ENCODE results near the gene MICU1. TPM values are rescaled to one million over a fixed set of nuclear protein-coding genes. Genes with fewer than 3 reads are reported as not detected.
A peak's percentile ranks its signal among the peaks of the same experiment; 100 is the strongest.

MICU1 gene
- total and polyA plus RNA-seq, 10 of the 15 experiments (the other 5 are each of a cell fraction or from before 2014, with no cell fraction given), result 18.2 to 36.4 (median 22.2) TPM

GRCh38 chr10:72355214-72355555 lies 270.7 kb downstream of the MICU1 start:
- 50% methylated on average over 7 of the region's 7 CpGs for WGBS (ENCODE audit: insufficient coverage, insufficient replicate concordance, low lambda C conversion rate, missing lambda C conversion rate)
- no peaks in the 10 kb centered on the region for H3K27me3 ChIP-seq (replicated peaks in 1 of 2; ENCODE audit: control insufficient read depth in 2 of 2, insufficient read depth in 2 of 2, low read length in 1 of 2)
- ChIA-PET POLR2A (interaction anchor here (0.5 to 1.2 kb wide), 2 partner anchors 8 to 71 kb away, joined by 3 to 4 read pairs; no protein-coding TSS in a partner anchor), RAD21 (ENCODE audit: unreplicated experiment) (no interaction called here), CTCF (interaction anchor here (1.2 to 1.7 kb wide), 4 partner anchors 9 to 478 kb away, joined by 4 to 5 read pairs (median 5); no protein-coding TSS in a partner anchor), SMC1A (ENCODE audit: uncharacterized antibody, unreplicated experiment) (interaction anchor here (0.8 to 1.2 kb wide), 5 partner anchors 8 to 706 kb away, joined by 3 to 4 read pairs (median 3); no protein-coding TSS in a partner anchor)
- peaks cover 26% of the 10 kb centered on the region for H3K79me2 ChIP-seq (ENCODE audit: control insufficient read depth, insufficient read depth, low read length)
- intact Hi-C loops (cut with micrococcal nuclease; ENCODE audit: unreplicated experiment) (no loop called here), in situ Hi-C loops (cut with MboI) (loop anchor here (5.0 kb wide), 1 partner anchor 707 kb away; no protein-coding TSS in a partner anchor)
- BruUV-seq (replicated peaks), result no TSS peak
- no peaks in the 10 kb centered on the region for H3K9me3 ChIP-seq (replicated peaks; ENCODE audit: control insufficient read depth, insufficient read depth, low read length)
- peak overlapping the region; percentile 60 for H3K4me3 ChIP-seq
- H2AFZ ChIP-seq (ENCODE audit: control insufficient read depth, low read depth, low read length), result peak overlapping the region; percentile 96
- H3K36me3 ChIP-seq (ENCODE audit: control insufficient read depth in 2 of 2, insufficient read depth in 2 of 2, low read length in 1 of 2), result peaks cover 6% of the 10 kb centered on the region in 2 experiments; a peak in 2 of 4 replicates
- peak; percentile 39 for ATAC-seq
- H3K9ac ChIP-seq (ENCODE audit: control insufficient read depth, insufficient read depth, low read length), result peak overlapping the region; percentile 81; the same call in 1 of the 2 replicates
- peak overlapping the region; percentile 87; the same call in 1 of the 2 replicates for H3K27ac ChIP-seq (ENCODE audit: control insufficient read depth, insufficient read depth)
- peaks cover 7% of the 10 kb centered on the region for H3K4me1 ChIP-seq (ENCODE audit: control insufficient read depth, insufficient read depth, low read length)
- H3K4me2 ChIP-seq (ENCODE audit: control insufficient read depth, insufficient read depth), result peak overlapping the region; percentile 64
- no peaks in the 10 kb centered on the region for H4K20me1 ChIP-seq (ENCODE audit: control insufficient read depth, insufficient read depth)
- DNase-seq (ENCODE audit: low read depth, low spot score), result no peak
- no peak for FAIRE-seq
- TF ChIP-seq FOXM1 (IDR thresholded peaks at IDR 0.05; ENCODE audit: low read depth, low read length) (peak; percentile 2; the same call in 1 of the 2 replicates), EGR1 (IDR thresholded peaks at IDR 0.05; ENCODE audit: borderline replicate concordance in 1 of 2, low read depth in 2 of 2, low read length in 2 of 2) (no peak)

- Histone ChIP-seq H3K36me3 (ENCODE audit: control insufficient read depth in 2 of 2, insufficient read depth in 2 of 2, low read length in 1 of 2) (peaks cover 6% of the 10 kb centered on the region in 2 experiments; a peak in 2 of 4 replicates), H3K4me2 (ENCODE audit: control insufficient read depth, insufficient read depth) (peak within 1 kb of the TSS; percentile 72), H2AFZ (ENCODE audit: control insufficient read depth, low read depth, low read length) (peak within 1 kb of the TSS; percentile 96), H4K20me1 (ENCODE audit: control insufficient read depth, insufficient read depth) (no peaks in the 10 kb centered on the region), H3K27me3 (replicated peaks in 1 of 2; ENCODE audit: control insufficient read depth in 2 of 2, insufficient read depth in 2 of 2, low read length in 1 of 2) (no peaks in the 10 kb centered on the region), H3K79me2 (ENCODE audit: control insufficient read depth, insufficient read depth, low read length) (peaks cover 26% of the 10 kb centered on the region), H3K4me1 (ENCODE audit: control insufficient read depth, insufficient read depth, low read length) (peaks cover 7% of the 10 kb centered on the region), H3K27ac (ENCODE audit: control insufficient read depth, insufficient read depth) (peak within 1 kb of the TSS; percentile 87), H3K4me3 (peak within 1 kb of the TSS; percentile 98), H3K9me3 (replicated peaks; ENCODE audit: control insufficient read depth, insufficient read depth, low read length) (no peaks in the 10 kb centered on the region), H3K9ac (ENCODE audit: control insufficient read depth, insufficient read depth, low read length) (peak within 1 kb of the TSS; percentile 81)
- WGBS (ENCODE audit: insufficient coverage, insufficient replicate concordance, low lambda C conversion rate, missing lambda C conversion rate), result under 1% methylated on average over 65 of the region's 74 CpGs
- ChIA-PET CTCF (interaction anchor here (0.7 to 1.7 kb wide), 5 partner anchors 9 to 479 kb away, joined by 3 to 5 read pairs (median 5); no protein-coding TSS in a partner anchor), SMC1A (ENCODE audit: uncharacterized antibody, unreplicated experiment) (interaction anchor here (0.8 to 1.2 kb wide), 5 partner anchors 9 to 707 kb away, joined by 3 to 4 read pairs (median 3); no protein-coding TSS in a partner anchor), RAD21 (ENCODE audit: unreplicated experiment) (no interaction called here), POLR2A (interaction anchor here (1.2 kb wide), 1 partner anchor 9 kb away, joined by 3 read pairs; no protein-coding TSS in a partner anchor)
- in situ Hi-C loops (cut with MboI), result loop anchor here (5.0 kb wide), 1 partner anchor 708 kb away; no protein-coding TSS in a partner anchor
- TSS peak; percentile 96 for BruUV-seq (replicated peaks)
- FAIRE-seq (peak; percentile 49), DNase-seq (ENCODE audit: low read depth, low spot score) (peak; percentile 82), ATAC-seq (peak; percentile 91)
- intact Hi-C loops (cut with micrococcal nuclease; ENCODE audit: unreplicated experiment), result no loop called here
- TF ChIP-seq USF2 (IDR thresholded peaks at IDR 0.05; ENCODE audit: borderline replicate concordance, low read depth, low read length) (peak; percentile 23; the same call in 1 of the 2 replicates), RB1 (IDR thresholded peaks at IDR 0.05; ENCODE audit: borderline replicate concordance) (peak; percentile 86), ATF7 (IDR thresholded peaks at IDR 0.05; ENCODE audit: low read depth) (no peak), CHD2 (IDR thresholded peaks at IDR 0.05; ENCODE audit: borderline replicate concordance, low read depth, low read length) (peak; percentile 76), BMI1 (IDR thresholded peaks at IDR 0.05; ENCODE audit: borderline replicate concordance) (no peak), NFXL1 (IDR thresholded peaks at IDR 0.05; ENCODE audit: borderline replicate concordance) (no peak), ZNF207 (IDR thresholded peaks at IDR 0.05; ENCODE audit: borderline replicate concordance) (peak; percentile 97), E2F4 (IDR thresholded peaks at IDR 0.05; ENCODE audit: low read depth, low read length) (no peak), NFIC (IDR thresholded peaks at IDR 0.05; ENCODE audit: low read depth, low read length) (peak; percentile 67; the same call in 1 of the 2 replicates), TCF7 (IDR thresholded peaks at IDR 0.05; ENCODE audit: borderline replicate concordance) (no peak), RBBP5 (conservative IDR thresholded peaks at IDR 0.05) (peak; percentile 91)
Observed at GRCh38 chr10:72354356-72355213, 271.3 kb downstream of the MICU1 start, which contains the start of gene DNAJB12. Gene DNAJB12 (minus strand): TSS chr10:72354919. CDS start chr10:72354897, 22 bp downstream.

Measured in GM12878 (cell line).